ENCODE results near the gene DUSP28.

DNA sequence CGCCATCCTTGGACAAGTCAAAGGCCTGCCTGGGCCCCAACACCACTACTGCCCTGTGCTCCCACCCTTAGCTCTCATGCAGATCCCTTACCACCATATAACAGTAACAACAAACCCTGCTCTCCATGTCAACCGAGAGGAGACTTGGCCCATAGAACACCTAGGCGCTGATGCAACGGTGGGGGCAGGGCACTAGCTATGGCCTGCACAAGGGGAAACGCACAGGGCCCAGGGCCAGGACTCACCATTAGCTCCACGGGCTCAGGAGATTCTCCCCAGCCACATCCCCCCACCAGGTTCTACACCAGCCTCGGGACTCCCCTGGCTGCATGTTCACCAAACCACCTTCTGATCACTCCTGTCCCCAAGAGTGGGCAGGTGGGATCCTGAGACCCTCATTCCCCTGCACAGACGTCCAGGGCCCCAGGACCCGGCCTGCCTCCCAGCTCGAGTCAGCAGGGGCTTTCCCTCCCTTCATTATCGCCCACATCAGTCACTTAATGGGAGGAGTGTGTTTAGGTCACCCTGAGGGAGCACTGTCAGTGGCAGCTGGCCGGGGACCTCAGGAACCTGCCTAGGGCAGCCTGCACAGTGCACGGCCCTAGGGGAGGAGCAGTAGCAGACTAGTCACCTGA is 31.6 kb upstream of the DUSP28 start:
- TF ChIP-seq, protein P1, sequence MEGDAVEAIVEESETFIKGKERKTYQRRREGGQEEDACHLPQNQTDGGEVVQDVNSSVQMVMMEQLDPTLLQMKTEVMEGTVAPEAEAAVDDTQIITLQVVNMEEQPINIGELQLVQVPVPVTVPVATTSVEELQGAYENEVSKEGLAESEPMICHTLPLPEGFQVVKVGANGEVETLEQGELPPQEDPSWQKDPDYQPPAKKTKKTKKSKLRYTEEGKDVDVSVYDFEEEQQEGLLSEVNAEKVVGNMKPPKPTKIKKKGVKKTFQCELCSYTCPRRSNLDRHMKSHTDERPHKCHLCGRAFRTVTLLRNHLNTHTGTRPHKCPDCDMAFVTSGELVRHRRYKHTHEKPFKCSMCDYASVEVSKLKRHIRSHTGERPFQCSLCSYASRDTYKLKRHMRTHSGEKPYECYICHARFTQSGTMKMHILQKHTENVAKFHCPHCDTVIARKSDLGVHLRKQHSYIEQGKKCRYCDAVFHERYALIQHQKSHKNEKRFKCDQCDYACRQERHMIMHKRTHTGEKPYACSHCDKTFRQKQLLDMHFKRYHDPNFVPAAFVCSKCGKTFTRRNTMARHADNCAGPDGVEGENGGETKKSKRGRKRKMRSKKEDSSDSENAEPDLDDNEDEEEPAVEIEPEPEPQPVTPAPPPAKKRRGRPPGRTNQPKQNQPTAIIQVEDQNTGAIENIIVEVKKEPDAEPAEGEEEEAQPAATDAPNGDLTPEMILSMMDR (conservative IDR thresholded peaks at IDR 0.05) = no peak
- no peak for TF ChIP-seq EZH2 (IDR thresholded peaks at IDR 0.05; ENCODE audit: low read depth)
